HepG2 (cell line): ENCODE results near the gene CCDC197. TPM values are rescaled to one million over a fixed set of nuclear protein-coding genes. Genes with fewer than 3 reads are reported as not detected.

Experiments used
- ARNT ChIP-seq: fragments of 450-650 bp; IDR thresholded peaks from 2 replicates; pipeline ENCODE4 v1.6.1; 2017
- MED1 ChIP-seq: sonication (generic); formaldehyde crosslinking; IDR thresholded peaks from 2 replicates; pipeline ENCODE4 v1.4.0; 2020; ENCODE audit warnings: missing genetic modification reagents
- NFE2L1 ChIP-seq: sonication (generic); formaldehyde crosslinking; IDR thresholded peaks from 2 replicates; pipeline ENCODE4 v1.4.0; 2020; ENCODE audit warnings: missing genetic modification reagents, mild to moderate bottlenecking, borderline replicate concordance
- NR2F1 ChIP-seq, 2 experiments: fragments of 450-650 bp in 1 of 2; formaldehyde crosslinking in 1 of 2; IDR thresholded peaks; 2 replicates each; pipeline versions ENCODE4 v1.5.0 to v1.6.1; 2016 to 2020; ENCODE audit warnings: mild to moderate bottlenecking in 1 of 2, missing compliant biosample characterization in 1 of 2, missing genetic modification reagents in 1 of 2, moderate library complexity in 1 of 2
- PAWR ChIP-seq: sonication (generic); formaldehyde crosslinking; IDR thresholded peaks from 2 replicates; pipeline ENCODE4 v1.4.0; 2020; ENCODE audit warnings: missing genetic modification reagents, mild to moderate bottlenecking, borderline replicate concordance
- TCF7 ChIP-seq: sonication (generic); IDR thresholded peaks from 2 replicates; pipeline ENCODE4 v1.6.1; 2016; ENCODE audit warnings: antibody characterized with exemption, low read depth
- THAP7 ChIP-seq: sonication (generic); formaldehyde crosslinking; IDR thresholded peaks from 2 replicates; pipeline ENCODE4 v1.8.1; 2023; ENCODE audit warnings: mild to moderate bottlenecking, missing genetic modification reagents
- ZNF12 ChIP-seq: sonication (generic); formaldehyde crosslinking; IDR thresholded peaks from 2 replicates; pipeline ENCODE4 v1.5.0; 2020; ENCODE audit warnings: missing genetic modification reagents
- ZNF329 ChIP-seq: sonication (generic); formaldehyde crosslinking; IDR thresholded peaks from 2 replicates; pipeline ENCODE4 v1.9.0; 2021; ENCODE audit warnings: low read depth, mild to moderate bottlenecking, missing genetic modification reagents
- ZNF430 ChIP-seq: sonication (generic); formaldehyde crosslinking; IDR thresholded peaks from 2 replicates; pipeline ENCODE4 v1.9.0; 2021; ENCODE audit warnings: mild to moderate bottlenecking, missing genetic modification reagents
- ZNF572 ChIP-seq: sonication (generic); formaldehyde crosslinking; IDR thresholded peaks from 2 replicates; pipeline ENCODE4 v1.5.1; 2020; ENCODE audit warnings: mild to moderate bottlenecking, missing genetic modification reagents
- ZNF747 ChIP-seq: sonication (generic); formaldehyde crosslinking; IDR thresholded peaks from 2 replicates; pipeline ENCODE4 v1.8.1; 2023; ENCODE audit warnings: missing genetic modification reagents, mild to moderate bottlenecking, borderline replicate concordance
- ZNF777 ChIP-seq: sonication (generic); formaldehyde crosslinking; IDR thresholded peaks from 2 replicates; pipeline ENCODE4 v1.4.0; 2020; ENCODE audit warnings: missing genetic modification reagents
- ZNF780A ChIP-seq: sonication (generic); formaldehyde crosslinking; IDR thresholded peaks from 2 replicates; pipeline ENCODE4 v1.8.0; 2022; ENCODE audit warnings: mild to moderate bottlenecking, missing genetic modification reagents, moderate library complexity
- ZNF781 ChIP-seq: sonication (generic); formaldehyde crosslinking; IDR thresholded peaks from 2 replicates; pipeline ENCODE4 v1.5.1; 2020; ENCODE audit warnings: borderline replicate concordance, mild to moderate bottlenecking, missing genetic modification reagents; ENCODE audit errors: not compliant biosample characterization
- ZNF839 ChIP-seq: sonication (generic); formaldehyde crosslinking; IDR thresholded peaks from 2 replicates; pipeline ENCODE4 v1.4.0; 2020; ENCODE audit warnings: missing genetic modification reagents, mild to moderate bottlenecking, borderline replicate concordance
- polyA plus RNA-seq, 8 experiments: library from polyadenylated mRNA; depleted of rRNA in 3 of 8; stranded (reverse) in 7 of 8; unstranded in 1 of 8; fragments of >200 nt; fragmentation: Illumina TruSeq in 4 of 8; extraction: Trizol in 4 of 8; gene quantifications; 2 replicates each; pipeline versions ENCODE4 v1.2.1 to v1.2.3, GENCODE V29; 2011 to 2016; ENCODE audit warnings: low read depth in 4 of 8, missing spikeins in 1 of 8, mixed read lengths in 1 of 8; ENCODE audit not compliant: insufficient read depth in 1 of 8
- total RNA-seq, 5 experiments: library from RNA; depleted of rRNA; stranded (reverse); fragments of >200 nt; fragmentation: Illumina TruSeq; extraction: Trizol; gene quantifications; 2 replicates each; pipeline ENCODE4 v1.2.3, GENCODE V29; 2016; ENCODE audit warnings: low read depth in 1 of 5
- TF ChIP-seq, protein P1 (sequence below): sonication (generic); formaldehyde crosslinking; conservative IDR thresholded peaks from 2 replicates; pipeline ENCODE4 v1.4.0; 2020; ENCODE audit warnings: missing genetic modification reagents
- TF ChIP-seq, protein P2 (sequence below): sonication (generic); formaldehyde crosslinking; IDR thresholded peaks from 2 replicates; pipeline ENCODE4 v1.4.0; 2020; ENCODE audit warnings: missing genetic modification reagents, mild to moderate bottlenecking, borderline replicate concordance
- TF ChIP-seq, protein P3 (sequence below): sonication (generic); formaldehyde crosslinking; IDR thresholded peaks from 2 replicates; pipeline ENCODE4 v1.4.0; 2020; ENCODE audit warnings: missing genetic modification reagents

Gene CCDC197
- total and polyA plus RNA-seq, 2 of the 13 experiments (the other 11 are each of a cell fraction or from before 2014, with no cell fraction given) = 0.11 to 0.13 TPM

DNA sequence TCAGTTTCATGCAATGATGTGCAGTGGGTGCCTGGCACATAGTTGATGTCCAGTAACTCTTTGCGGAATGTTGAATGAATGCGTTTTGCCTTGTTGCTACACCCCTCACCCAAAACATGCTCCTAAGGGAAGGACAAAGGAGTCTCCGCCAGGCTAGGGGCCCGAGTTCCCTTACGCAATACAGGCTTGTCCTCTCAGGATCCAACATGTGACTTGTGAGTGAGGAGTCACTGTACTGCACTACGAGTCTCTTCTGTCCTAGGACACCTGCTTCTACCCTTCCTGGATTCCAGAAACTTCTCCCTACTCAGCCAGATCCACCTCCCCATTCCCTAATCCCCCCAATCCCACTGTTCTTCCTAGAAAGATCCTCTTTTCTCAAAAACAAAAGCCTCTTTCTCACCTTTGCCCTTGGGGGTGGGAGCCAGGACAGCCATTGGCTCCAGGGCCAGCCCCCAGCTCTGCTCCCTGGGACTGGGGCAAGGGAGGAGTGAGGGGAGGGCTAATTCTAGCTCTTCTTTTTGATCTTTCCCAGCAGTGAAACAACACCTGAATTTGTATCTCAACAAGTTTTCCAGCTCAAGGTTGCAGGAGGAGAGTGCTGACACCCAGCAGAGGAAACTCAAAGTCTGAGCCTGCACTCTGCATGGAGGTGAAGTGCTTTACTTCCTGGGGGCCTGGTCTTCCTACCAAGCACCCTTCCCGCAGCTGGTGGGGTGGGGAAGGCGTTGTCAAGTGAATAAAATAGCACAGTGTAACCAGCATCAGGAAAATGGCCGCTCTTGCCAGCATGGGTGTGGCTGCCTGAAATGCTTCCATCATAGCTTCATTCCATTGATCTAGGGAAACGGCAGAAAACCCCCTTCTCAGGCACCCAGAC is 25.7 kb downstream of the CCDC197 start (continued):
- TF ChIP-seq, protein P1, sequence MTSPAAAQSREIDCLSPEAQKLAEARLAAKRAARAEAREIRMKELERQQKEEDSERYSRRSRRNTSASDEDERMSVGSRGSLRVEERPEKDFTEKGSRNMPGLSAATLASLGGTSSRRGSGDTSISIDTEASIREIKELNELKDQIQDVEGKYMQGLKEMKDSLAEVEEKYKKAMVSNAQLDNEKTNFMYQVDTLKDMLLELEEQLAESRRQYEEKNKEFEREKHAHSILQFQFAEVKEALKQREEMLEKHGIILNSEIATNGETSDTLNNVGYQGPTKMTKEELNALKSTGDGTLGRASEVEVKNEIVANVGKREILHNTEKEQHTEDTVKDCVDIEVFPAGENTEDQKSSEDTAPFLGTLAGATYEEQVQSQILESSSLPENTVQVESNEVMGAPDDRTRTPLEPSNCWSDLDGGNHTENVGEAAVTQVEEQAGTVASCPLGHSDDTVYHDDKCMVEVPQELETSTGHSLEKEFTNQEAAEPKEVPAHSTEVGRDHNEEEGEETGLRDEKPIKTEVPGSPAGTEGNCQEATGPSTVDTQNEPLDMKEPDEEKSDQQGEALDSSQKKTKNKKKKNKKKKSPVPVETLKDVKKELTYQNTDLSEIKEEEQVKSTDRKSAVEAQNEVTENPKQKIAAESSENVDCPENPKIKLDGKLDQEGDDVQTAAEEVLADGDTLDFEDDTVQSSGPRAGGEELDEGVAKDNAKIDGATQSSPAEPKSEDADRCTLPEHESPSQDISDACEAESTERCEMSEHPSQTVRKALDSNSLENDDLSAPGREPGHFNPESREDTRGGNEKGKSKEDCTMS (CRISPR knock-in tag) = no peak
- TF ChIP-seq ZNF747 (CRISPR knock-in tag) = no peak
- no peak for TF ChIP-seq ZNF572
- TF ChIP-seq ZNF430 = peak; percentile 59; the same call in 1 of the 2 replicates
- no peak for TF ChIP-seq ZNF329 (CRISPR knock-in tag)
- TF ChIP-seq ZNF780A (CRISPR knock-in tag) = no peak
- no peak for TF ChIP-seq ZNF839 (CRISPR knock-in tag)
- TF ChIP-seq, protein P2, sequence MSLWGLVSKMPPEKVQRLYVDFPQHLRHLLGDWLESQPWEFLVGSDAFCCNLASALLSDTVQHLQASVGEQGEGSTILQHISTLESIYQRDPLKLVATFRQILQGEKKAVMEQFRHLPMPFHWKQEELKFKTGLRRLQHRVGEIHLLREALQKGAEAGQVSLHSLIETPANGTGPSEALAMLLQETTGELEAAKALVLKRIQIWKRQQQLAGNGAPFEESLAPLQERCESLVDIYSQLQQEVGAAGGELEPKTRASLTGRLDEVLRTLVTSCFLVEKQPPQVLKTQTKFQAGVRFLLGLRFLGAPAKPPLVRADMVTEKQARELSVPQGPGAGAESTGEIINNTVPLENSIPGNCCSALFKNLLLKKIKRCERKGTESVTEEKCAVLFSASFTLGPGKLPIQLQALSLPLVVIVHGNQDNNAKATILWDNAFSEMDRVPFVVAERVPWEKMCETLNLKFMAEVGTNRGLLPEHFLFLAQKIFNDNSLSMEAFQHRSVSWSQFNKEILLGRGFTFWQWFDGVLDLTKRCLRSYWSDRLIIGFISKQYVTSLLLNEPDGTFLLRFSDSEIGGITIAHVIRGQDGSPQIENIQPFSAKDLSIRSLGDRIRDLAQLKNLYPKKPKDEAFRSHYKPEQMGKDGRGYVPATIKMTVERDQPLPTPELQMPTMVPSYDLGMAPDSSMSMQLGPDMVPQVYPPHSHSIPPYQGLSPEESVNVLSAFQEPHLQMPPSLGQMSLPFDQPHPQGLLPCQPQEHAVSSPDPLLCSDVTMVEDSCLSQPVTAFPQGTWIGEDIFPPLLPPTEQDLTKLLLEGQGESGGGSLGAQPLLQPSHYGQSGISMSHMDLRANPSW = no peak
- no peak for TF ChIP-seq PAWR
- TF ChIP-seq ARNT = no peak
- TF ChIP-seq, protein P3, sequence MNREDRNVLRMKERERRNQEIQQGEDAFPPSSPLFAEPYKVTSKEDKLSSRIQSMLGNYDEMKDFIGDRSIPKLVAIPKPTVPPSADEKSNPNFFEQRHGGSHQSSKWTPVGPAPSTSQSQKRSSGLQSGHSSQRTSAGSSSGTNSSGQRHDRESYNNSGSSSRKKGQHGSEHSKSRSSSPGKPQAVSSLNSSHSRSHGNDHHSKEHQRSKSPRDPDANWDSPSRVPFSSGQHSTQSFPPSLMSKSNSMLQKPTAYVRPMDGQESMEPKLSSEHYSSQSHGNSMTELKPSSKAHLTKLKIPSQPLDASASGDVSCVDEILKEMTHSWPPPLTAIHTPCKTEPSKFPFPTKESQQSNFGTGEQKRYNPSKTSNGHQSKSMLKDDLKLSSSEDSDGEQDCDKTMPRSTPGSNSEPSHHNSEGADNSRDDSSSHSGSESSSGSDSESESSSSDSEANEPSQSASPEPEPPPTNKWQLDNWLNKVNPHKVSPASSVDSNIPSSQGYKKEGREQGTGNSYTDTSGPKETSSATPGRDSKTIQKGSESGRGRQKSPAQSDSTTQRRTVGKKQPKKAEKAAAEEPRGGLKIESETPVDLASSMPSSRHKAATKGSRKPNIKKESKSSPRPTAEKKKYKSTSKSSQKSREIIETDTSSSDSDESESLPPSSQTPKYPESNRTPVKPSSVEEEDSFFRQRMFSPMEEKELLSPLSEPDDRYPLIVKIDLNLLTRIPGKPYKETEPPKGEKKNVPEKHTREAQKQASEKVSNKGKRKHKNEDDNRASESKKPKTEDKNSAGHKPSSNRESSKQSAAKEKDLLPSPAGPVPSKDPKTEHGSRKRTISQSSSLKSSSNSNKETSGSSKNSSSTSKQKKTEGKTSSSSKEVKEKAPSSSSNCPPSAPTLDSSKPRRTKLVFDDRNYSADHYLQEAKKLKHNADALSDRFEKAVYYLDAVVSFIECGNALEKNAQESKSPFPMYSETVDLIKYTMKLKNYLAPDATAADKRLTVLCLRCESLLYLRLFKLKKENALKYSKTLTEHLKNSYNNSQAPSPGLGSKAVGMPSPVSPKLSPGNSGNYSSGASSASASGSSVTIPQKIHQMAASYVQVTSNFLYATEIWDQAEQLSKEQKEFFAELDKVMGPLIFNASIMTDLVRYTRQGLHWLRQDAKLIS = no peak
- 0 out of 4 replicates have a peak, but pooled peaks of 1 of the 2 experiments have one; percentile 4 for TF ChIP-seq NR2F1 (CRISPR knock-in tag; IDR thresholded peaks at IDR 0.05)
- TF ChIP-seq NFE2L1 = no peak
- TF ChIP-seq THAP7 (CRISPR knock-in tag) = no peak
- no peak for TF ChIP-seq TCF7
- 0 out of 2 replicates have a peak, but pooled peaks have one; percentile 18 for TF ChIP-seq MED1 (CRISPR knock-in tag)
- no peak for TF ChIP-seq ZNF781 (CRISPR knock-in tag)
- TF ChIP-seq ZNF12 = 0 out of 2 replicates have a peak, but pooled peaks have one; percentile 36
- no peak for TF ChIP-seq ZNF777
